Measurements from ENCODE around the gene ZBTB7C. TPM values are rescaled to one million over a fixed set of nuclear protein-coding genes. Genes with fewer than 3 reads are reported as not detected.

The ZBTB7C gene
- total RNA-seq, 3 donors from 2014 or later (not counting 1 experiment from before 2014, with no cell fraction given), result 0.07 TPM; not detected in 2

DNA sequence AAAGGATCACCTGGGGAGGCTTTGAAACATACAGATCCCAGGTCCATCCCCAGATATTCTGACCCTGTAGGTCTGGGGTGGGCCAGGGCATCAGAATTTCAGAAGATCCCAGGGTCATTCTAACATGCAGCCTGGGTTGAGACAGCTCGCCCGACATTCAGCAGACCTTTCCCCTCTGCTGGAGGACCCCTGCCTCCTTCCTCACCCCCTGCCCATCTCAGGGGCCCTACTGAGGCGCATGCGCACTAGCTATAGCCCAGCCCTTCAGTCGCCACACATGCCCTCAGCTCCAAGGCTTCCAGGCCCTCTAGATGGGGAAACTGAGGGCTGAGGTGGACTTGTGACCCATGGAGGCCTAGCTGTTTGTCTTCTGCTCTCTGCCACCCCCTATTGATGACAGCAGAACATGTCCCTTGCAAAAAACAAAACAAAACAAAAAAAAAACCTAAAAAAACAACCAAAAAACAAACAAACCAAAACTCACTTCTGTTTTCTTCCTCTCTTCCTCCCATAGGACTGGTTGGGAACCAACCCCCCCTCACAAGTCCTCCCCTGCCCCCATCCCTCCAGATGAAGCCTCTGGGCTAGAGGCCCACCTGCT lies 91.3 kb downstream of the ZBTB7C start:
- H3K36me3 Mint-ChIP-seq, result no peaks in the 10 kb centered on the region
- no peak for TF ChIP-seq CTCF (IDR thresholded peaks at IDR 0.05)
- H3K27me3 Mint-ChIP-seq (ENCODE audit: low read depth in 2 of 2), result no peaks in the 10 kb centered on the region
- H3K9me3 ChIP-seq (ENCODE audit: control insufficient read depth, insufficient read depth, low read length), result no peaks in the 10 kb centered on the region
- no peaks in the 10 kb centered on the region for H3K36me3 ChIP-seq (ENCODE audit: control insufficient read depth, insufficient read depth, low read length)
- no peak overlapping the region for H3K27ac ChIP-seq (ENCODE audit: low read length)
- WGBS (ENCODE audit: insufficient coverage), result 84% methylated on average over 5 of the region's 5 CpGs
- intact Hi-C loops (cut with micrococcal nuclease), result no loop called here
- H3K9me3 Mint-ChIP-seq, result no peaks in the 10 kb centered on the region
- no peak overlapping the region for H3K4me3 Mint-ChIP-seq
- H3K27ac Mint-ChIP-seq, result no peak overlapping the region
- no peaks in the 10 kb centered on the region for H3K4me1 ChIP-seq (ENCODE audit: control insufficient read depth, insufficient read depth, low read length)
- no peak for DNase-seq
- no peaks in the 10 kb centered on the region for H3K4me1 Mint-ChIP-seq
- no peaks in the 10 kb centered on the region for H3K27me3 ChIP-seq (ENCODE audit: control insufficient read depth, insufficient read depth, low read length)
- no peak for ATAC-seq
- no peak overlapping the region for H3K4me3 ChIP-seq (ENCODE audit: low read length)

- no peaks in the 10 kb centered on the region for H3K36me3 ChIP-seq (ENCODE audit: control insufficient read depth, insufficient read depth, low read length)
- H3K9me3 ChIP-seq (ENCODE audit: control insufficient read depth, insufficient read depth, low read length), result no peaks in the 10 kb centered on the region
- no peaks in the 10 kb centered on the region for H3K36me3 Mint-ChIP-seq
- DNase-seq (no peak), ATAC-seq (no peak)
- H3K27me3 ChIP-seq (ENCODE audit: control insufficient read depth, insufficient read depth, low read length), result no peaks in the 10 kb centered on the region
- 88% methylated on average over 2 of the region's 3 CpGs for WGBS (ENCODE audit: insufficient coverage)
- TF ChIP-seq CTCF (IDR thresholded peaks at IDR 0.05), result no peak
- no peak overlapping the region for H3K27ac Mint-ChIP-seq
- H3K9me3 Mint-ChIP-seq, result no peaks in the 10 kb centered on the region
- H3K4me3 ChIP-seq (ENCODE audit: low read length), result no peak overlapping the region
- no peaks in the 10 kb centered on the region for H3K4me1 Mint-ChIP-seq
- no peak overlapping the region for H3K27ac ChIP-seq (ENCODE audit: low read length)
- no peak overlapping the region for H3K4me3 Mint-ChIP-seq
- intact Hi-C loops (cut with micrococcal nuclease), result no loop called here
- H3K4me1 ChIP-seq (ENCODE audit: control insufficient read depth, insufficient read depth, low read length), result no peaks in the 10 kb centered on the region
- H3K27me3 Mint-ChIP-seq (ENCODE audit: low read depth in 2 of 2), result peaks cover 0 to 7% of the 10 kb centered on the region in 2 donors
These were observed 93.0 kb downstream of the ZBTB7C start for GRCh38 chr18:48316177-48316576.

GRCh38 chr18:48314690-48315089 lies 94.5 kb downstream of the ZBTB7C start:
- Histone ChIP-seq H3K27me3 (ENCODE audit: control insufficient read depth, insufficient read depth, low read length) (no peaks in the 10 kb centered on the region), H3K4me1 (ENCODE audit: control insufficient read depth, insufficient read depth, low read length) (no peaks in the 10 kb centered on the region), H3K27ac (ENCODE audit: low read length) (no peak overlapping the region), H3K9me3 (ENCODE audit: control insufficient read depth, insufficient read depth, low read length) (no peaks in the 10 kb centered on the region), H3K4me3 (ENCODE audit: low read length) (no peak overlapping the region), H3K36me3 (ENCODE audit: control insufficient read depth, insufficient read depth, low read length) (no peaks in the 10 kb centered on the region)
- H3K36me3 Mint-ChIP-seq, result no peaks in the 10 kb centered on the region
- no peaks in the 10 kb centered on the region for H3K4me1 Mint-ChIP-seq
- H3K27me3 Mint-ChIP-seq (ENCODE audit: low read depth in 2 of 2), result peaks cover 0 to 7% of the 10 kb centered on the region in 2 donors
- ATAC-seq (no peak), DNase-seq (no peak)
- intact Hi-C loops (cut with micrococcal nuclease), result no loop called here
- no peak overlapping the region for H3K27ac Mint-ChIP-seq
- H3K9me3 Mint-ChIP-seq, result no peaks in the 10 kb centered on the region
- no peak overlapping the region for H3K4me3 Mint-ChIP-seq
- no peak for TF ChIP-seq CTCF (IDR thresholded peaks at IDR 0.05)
- WGBS (ENCODE audit: insufficient coverage), result 23% methylated on average over 6 of the region's 6 CpGs

DNA sequence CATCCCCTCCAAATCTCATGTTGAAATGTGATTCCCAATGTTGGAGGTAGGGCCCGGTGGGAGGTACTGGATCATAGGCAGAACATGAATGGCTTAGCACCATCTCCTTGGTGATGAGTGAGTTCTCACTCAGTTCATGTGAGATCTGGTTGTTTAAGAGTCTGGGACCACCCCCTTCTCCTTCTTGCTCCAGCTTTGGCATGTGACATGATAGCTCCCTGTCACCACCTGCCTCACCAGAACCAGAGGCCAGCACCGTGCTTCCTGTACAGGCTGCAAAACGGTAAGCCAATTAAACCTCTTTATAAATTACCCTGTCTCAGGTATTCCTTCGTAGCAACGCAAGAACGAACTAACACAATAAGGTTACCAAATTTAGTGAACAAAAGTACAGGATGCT lies 95.4 kb downstream of the ZBTB7C start:
- Histone ChIP-seq H3K36me3 (ENCODE audit: control insufficient read depth, insufficient read depth, low read length) (no peaks in the 10 kb centered on the region), H3K9me3 (ENCODE audit: control insufficient read depth, insufficient read depth, low read length) (no peaks in the 10 kb centered on the region), H3K4me3 (ENCODE audit: low read length) (no peak overlapping the region), H3K27me3 (ENCODE audit: control insufficient read depth, insufficient read depth, low read length) (no peaks in the 10 kb centered on the region), H3K4me1 (ENCODE audit: control insufficient read depth, insufficient read depth, low read length) (no peaks in the 10 kb centered on the region), H3K27ac (ENCODE audit: low read length) (no peak overlapping the region)
- peaks cover 0 to 7% of the 10 kb centered on the region in 2 donors for H3K27me3 Mint-ChIP-seq (ENCODE audit: low read depth in 2 of 2)
- no peaks in the 10 kb centered on the region for H3K9me3 Mint-ChIP-seq
- intact Hi-C loops (cut with micrococcal nuclease), result no loop called here
- H3K4me3 Mint-ChIP-seq, result no peak overlapping the region
- DNase-seq (no peak), ATAC-seq (no peak)
- TF ChIP-seq CTCF (IDR thresholded peaks at IDR 0.05), result no peak
- H3K4me1 Mint-ChIP-seq, result no peaks in the 10 kb centered on the region
- H3K27ac Mint-ChIP-seq, result no peak overlapping the region
- 89% methylated on average over 6 of the region's 6 CpGs for WGBS (ENCODE audit: insufficient coverage)
- no peaks in the 10 kb centered on the region for H3K36me3 Mint-ChIP-seq
